ENCODE results near the gene UFL1.

GRCh38 chr6:96571551-96571950 is 49.9 kb downstream of the UFL1 start:
- TF ChIP-seq CTCF (conservative IDR thresholded peaks at IDR 0.05; ENCODE audit: low read length) (no peak), EZH2phosphoT487 (IDR thresholded peaks at IDR 0.05; ENCODE audit: borderline replicate concordance) (no peak)
